Body of pancreas (tissue), 4 donors: ENCODE results near the gene UTP11.

Source experiments
- CTCF ChIP-seq, 7 experiments: fragments of 450-650 bp in 4 of 7; fragments of 200-600 bp in 3 of 7; sonication (generic) in 3 of 7; IDR thresholded peaks; one replicate each; pipeline ENCODE4 v1.5.1; 2016 to 2019; ENCODE audit warnings: antibody characterized with exemption in 7 of 7
- POLR2A ChIP-seq, 3 donors: fragments of 450-650 bp; IDR thresholded peaks; one replicate each; pipeline ENCODE4 v1.6.1; 2016; ENCODE audit warnings: antibody characterized with exemption in 3 of 3, mild to moderate bottlenecking in 2 of 3

DNA sequence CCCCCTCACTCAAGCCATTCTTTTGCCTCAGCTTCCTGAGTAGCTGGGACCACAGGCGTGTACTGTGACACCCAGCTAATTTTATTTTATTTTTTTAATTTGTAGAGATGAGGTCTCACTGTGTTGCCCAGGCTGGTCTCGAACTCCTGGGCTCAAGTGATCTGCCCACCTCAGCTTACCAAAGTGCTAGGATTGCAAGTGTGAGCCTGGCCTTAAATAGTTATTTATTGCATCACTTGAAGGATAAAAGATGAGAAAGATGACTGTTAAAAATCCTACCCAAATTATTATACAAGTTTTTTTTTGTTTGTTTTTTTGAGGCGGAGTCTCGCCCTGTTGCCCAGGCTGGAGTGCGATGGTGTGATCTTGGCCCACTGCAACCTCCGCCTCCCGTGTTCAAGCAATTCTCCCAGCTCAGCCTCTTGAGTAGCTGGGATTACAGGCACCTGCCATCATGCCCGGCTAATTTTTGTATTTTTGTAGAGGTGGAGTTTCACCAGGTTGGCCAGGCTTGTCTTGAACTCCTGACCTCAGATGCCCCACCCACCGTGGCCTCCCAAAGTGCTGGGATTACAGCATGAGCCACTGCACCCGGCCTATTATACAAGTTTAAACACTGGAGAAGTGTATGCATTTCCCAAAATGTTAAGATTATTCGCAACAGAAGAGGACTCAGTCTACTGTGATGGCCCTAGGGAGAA is 2.3 kb downstream of the UTP11 start:
- no peak for TF ChIP-seq CTCF (IDR thresholded peaks at IDR 0.05)
- no peak for TF ChIP-seq POLR2A (IDR thresholded peaks at IDR 0.05)
